ENCODE results near the gene PDE4DIP.
"Not testable (repeated sequence)": the region's sequence is repeated elsewhere in the genome, so short reads cannot be mapped to it uniquely, and the experiment has no call there.

Gene PDE4DIP

DNA sequence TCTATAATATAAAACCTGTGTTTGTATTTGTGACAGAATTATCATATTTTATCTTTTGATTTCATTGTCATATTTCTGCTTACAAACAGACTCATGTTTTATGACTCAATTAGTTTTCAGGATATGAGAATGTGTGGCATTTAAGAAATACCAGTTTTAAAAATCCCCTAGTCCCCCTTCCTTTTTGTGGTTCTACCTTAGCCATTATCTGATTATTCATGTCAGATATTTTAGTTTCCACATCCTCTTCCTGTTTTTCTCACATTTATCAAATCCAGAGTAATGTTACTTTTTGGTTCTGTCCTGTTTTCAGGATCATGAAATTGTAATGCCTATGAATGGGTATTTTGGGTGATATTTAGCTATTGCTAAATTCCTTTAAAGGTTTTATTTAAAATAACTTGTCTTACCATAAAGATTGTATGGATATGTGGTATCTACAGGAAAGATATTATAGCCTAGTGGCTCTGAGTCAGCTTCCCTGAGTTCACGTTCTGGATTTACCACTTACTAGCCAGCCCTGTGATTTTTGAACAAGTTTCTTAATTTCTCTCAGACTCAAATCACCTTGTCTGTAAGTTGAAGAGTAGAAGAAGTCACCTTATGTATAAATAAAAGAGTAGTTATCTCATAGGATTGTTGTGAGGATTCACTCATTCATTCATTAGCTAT is 131.8 kb downstream of the PDE4DIP start:
- DNase-seq (ENCODE audit: low read depth), result not testable (repeated sequence)

DNA sequence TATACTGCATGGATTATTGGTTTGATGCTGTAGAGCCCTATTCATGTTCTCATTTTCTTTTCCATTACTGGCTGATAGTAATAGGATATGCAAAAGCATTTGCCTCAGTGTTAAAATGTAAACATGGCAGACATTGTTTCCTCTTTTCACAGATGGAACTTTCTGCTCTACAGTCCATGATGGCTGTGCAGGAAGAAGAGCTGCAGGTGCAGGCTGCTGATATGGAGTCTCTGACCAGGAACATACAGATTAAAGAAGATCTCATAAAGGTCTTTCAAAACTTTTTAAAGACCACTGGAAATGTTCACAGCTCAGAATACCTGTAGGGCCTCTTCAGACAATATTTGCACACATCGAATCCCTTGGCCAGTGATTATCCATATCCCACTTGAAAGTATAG is 133.6 kb downstream of the PDE4DIP start:
- DNase-seq (ENCODE audit: low read depth), result not testable (repeated sequence)

- DNase-seq (ENCODE audit: low read depth), result not testable (repeated sequence)
These were observed 145.2 kb downstream of the PDE4DIP start for GRCh38 chr1:148989378-148989777.

GRCh38 chr1:148990233-148990788 is 146.1 kb downstream of the PDE4DIP start:
- not testable (repeated sequence) for DNase-seq (ENCODE audit: low read depth)

DNA sequence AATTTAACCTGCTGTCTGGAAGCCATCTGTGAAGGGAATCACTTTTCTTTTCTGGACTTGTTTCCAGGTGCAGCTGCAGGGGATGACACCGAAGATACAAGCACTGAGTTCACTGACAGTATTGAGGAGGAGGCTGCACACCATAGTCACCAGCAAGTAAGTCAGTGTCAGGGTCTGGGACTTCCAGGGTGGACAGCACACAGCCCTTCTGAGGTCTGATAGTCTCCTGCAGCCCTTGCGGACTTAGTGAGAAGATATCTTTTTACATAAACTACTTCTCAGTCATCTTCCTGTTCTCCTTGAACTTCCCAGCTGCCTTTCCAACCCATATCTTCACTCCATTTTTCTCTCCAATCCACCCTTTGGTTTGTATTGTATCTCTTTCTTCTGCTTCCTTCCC is 147.6 kb downstream of the PDE4DIP start:
- DNase-seq (ENCODE audit: low read depth), result not testable (repeated sequence)

GRCh38 chr1:148992364-148992763 is 148.1 kb downstream of the PDE4DIP start:
- not testable (repeated sequence) for DNase-seq (ENCODE audit: low read depth)

DNA sequence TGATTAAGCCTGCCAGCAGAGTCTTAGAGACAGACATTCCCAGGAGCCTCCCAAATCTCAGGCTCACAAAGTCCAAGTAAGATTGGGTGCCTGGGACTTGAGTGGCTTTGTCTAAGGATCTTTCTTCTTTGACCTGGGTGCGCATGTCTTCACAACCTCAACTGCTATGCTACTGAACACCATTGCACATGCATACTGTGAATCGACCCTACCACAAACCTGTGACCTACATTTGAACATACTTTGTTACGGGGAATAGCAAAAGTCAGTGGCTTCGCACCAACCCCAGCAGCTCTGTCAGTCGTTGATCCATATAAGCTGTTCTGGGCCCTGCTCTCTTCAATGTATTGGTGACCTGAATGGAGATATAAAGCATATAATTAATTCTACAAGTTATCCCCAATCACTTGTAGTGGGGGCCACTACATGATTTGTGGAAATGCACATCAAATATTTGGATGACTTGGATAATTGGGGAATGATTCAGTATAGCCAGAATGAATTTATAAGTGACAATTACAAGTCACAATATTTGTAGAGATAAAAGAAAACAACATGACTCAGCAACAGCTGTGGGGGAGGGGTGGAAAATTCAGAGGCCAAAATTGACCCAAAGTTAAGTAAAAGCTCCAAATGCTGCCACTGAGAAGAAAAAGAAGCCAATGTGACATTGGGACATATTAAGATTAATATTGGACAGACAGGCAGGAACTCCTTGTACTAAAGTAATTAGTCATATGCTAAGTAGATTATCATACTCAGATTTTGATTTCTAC is 152.4 kb downstream of the PDE4DIP start:
- DNase-seq (ENCODE audit: low read depth), result not testable (repeated sequence)

GRCh38 chr1:148997405-148997804 is 153.2 kb downstream of the PDE4DIP start:
- DNase-seq (ENCODE audit: low read depth), result not testable (repeated sequence)

GRCh38 chr1:149002664-149003063 is 158.4 kb downstream of the PDE4DIP start:
- not testable (repeated sequence) for DNase-seq (ENCODE audit: low read depth)

- DNase-seq (ENCODE audit: low read depth), result not testable (repeated sequence)
These were observed 164.1 kb downstream of the PDE4DIP start for GRCh38 chr1:149008326-149008725.

- not testable (repeated sequence) for DNase-seq (ENCODE audit: low read depth)
These were observed 164.5 kb downstream of the PDE4DIP start for GRCh38 chr1:149008769-149009168.

DNA sequence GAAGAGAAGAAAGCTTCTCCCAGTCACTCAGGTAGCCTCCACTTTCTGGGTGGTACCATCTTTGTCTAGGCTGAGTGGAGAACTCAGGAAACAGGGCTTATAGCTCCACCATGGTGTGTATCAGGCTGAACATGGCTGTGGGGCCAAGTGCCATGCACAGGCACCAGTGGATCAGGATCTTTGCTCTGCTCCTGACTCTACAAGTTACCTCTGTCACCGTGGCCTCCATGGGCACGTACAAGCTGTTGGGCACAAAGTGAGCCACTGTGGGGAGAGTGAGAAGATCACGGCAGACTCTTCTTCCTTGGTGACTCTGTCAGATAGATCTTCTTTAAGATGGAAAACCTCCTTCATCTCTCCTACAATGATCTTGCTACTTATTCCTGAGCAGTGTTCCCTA is 165.5 kb downstream of the PDE4DIP start:
- DNase-seq (ENCODE audit: low read depth), result not testable (repeated sequence)

DNA sequence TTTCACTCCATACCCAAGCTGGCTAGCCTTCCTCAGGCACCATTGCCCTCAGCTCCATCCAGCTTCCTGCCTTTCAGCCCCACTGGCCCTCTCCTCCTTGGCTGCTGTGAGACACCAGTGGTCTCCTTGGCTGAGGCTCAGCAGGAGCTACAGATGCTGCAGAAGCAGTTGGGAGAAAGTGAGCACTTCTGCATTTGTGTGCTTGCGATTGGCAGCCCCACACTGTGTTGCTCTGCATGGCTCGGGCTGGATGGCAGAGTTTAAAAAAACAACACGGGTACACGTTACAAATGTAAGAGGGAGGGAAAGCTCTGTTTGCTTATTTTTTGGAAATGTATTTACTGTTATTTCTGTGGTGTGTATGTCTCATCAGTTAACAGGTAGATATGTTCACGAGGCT is 168.4 kb downstream of the PDE4DIP start:
- DNase-seq (ENCODE audit: low read depth), result not testable (repeated sequence)

DNA sequence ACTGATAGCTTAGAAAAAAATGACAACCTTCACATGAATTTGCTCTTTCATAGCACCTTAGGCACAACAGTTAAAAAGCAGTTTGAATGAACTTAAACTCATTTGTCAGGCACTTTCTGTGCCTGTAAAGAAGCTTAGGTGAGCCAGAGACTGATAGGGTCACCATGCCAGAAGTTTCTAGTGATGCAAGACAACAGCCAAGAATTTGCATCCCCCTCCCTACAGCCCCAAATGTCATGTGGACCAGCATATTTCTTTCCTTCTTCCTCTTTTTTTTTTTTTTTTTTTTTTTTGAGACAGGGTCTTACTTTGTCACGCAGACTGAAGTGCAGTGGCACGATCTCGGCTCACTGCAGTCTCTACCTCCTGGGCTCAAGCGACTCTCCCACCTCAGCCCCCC is 169.3 kb downstream of the PDE4DIP start:
- not testable (repeated sequence) for DNase-seq (ENCODE audit: low read depth)

DNA sequence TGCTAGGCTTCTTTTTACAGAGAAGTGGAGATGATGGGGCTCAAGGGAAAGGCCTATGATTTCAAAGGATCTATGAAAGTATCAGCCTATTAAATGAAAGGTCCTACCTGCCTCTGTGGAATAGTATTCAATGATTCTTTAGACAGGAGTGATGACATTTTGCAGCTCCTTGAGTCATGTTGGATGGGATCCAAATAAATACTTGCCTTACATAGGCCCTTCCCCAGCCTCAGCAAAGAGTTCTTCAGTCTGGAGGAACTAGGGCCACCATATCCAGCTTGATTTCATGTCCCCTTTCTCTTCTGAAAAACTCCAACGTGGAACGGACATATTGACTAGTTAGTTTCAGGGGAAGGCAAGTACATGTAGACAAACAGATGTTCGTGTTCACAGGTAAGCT is 171.3 kb downstream of the PDE4DIP start:
- not testable (repeated sequence) for DNase-seq (ENCODE audit: low read depth)

GRCh38 chr1:149016626-149017025 is 172.4 kb downstream of the PDE4DIP start:
- DNase-seq (ENCODE audit: low read depth), result not testable (repeated sequence)

GRCh38 chr1:149018577-149018976 is 174.3 kb downstream of the PDE4DIP start:
- DNase-seq (ENCODE audit: low read depth), result not testable (repeated sequence)

- not testable (repeated sequence) for DNase-seq (ENCODE audit: low read depth)
These were observed 180.1 kb downstream of the PDE4DIP start for GRCh38 chr1:149024327-149024726.

GRCh38 chr1:149033916-149034315 is 189.7 kb downstream of the PDE4DIP start:
- not testable (repeated sequence) for DNase-seq (ENCODE audit: low read depth)

DNA sequence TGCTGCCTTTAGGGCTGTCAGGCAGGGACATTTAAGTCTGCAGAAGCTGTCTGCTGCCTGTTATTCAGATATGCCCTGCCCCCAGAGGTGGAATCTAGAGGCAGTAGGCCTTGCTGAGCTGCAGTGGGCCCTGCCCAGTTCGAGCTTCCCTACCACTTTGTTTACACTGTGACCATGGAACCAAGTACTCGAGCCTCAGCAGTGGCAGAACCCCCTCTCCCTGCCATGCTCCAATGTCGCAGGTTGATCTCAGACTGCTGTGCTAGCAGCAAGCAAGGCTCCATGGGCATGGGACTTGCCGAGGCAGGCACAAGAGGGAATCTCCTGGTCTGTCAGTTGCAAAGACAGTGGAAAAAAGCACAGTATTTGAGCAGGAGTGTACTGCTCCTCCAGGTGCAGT is 198.8 kb downstream of the PDE4DIP start:
- DNase-seq (ENCODE audit: low read depth), result not testable (repeated sequence)

DNA sequence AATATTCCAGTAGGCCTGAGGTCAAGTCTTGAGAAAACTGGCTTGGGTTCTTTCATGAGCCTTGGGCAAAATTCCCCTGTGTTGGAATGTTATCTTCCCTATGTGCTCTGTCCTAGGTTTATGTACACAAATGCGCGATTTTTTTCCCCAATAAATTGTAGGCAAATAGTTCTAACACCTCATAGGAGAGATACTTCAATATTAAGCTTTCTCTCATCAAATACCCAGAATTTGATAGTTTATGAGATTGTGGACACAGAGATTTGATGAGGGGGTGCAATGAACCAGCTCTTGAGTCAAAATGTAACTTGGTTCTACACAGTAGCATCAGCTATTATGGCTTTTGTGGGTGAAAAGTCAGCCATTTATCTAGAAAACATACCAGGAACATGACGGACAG is 220.4 kb downstream of the PDE4DIP start:
- DNase-seq (ENCODE audit: low read depth), result not testable (repeated sequence)

DNA sequence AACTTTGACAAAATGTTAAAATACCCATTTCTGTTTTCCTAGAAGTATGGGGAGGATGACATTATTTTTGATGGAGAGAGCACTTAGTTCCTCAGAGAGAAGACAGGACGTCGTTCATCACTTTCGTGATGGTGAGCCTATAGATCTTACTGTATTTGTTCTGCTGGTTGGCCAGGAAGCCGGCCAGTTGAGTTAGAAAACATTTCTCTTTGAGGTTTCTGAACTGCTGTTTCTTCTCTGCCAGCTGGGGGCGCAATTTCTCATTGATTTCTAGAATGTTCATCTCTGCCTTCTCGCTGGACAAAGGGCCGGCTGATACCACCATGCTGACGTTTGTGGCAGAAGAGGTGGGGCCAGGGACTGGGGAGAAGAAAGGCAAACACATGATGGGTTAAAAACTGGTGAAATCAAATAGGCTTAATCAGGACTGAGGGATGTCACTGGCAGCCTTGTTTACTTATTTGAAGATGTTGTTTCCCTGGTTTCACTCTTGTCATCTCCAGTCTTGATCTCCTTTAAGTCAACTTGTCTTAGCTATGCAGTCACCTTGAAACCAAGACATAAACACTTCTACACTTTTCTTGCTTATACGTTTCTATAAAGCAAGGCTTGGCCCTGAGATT is 231.4 kb downstream of the PDE4DIP start:
- DNase-seq (ENCODE audit: low read depth), result not testable (repeated sequence)

All from activated gamma-delta T cell treated with anti-CD3 and anti-CD28 coated beads, Interleukin-2, amount 50 U/mL, for 16 hours (primary cell).